Brain pericyte (primary cell): ENCODE data around the gene ST3GAL3.

Experiments
- DNase-seq: peaks from one replicate; pipeline ENCODE4 v3.0.0-alpha.2; 2012; ENCODE audit warnings: low read depth, low spot score

The ST3GAL3 gene

GRCh38 chr1:43875331-43875730 lies 168.0 kb downstream of the ST3GAL3 start:
- DNase-seq, result no peak

- no peak for DNase-seq
Observed at GRCh38 chr1:43877101-43877500, 169.8 kb downstream of the ST3GAL3 start.

GRCh38 chr1:43878440-43878839 lies 171.1 kb downstream of the ST3GAL3 start:
- DNase-seq, result no peak

- no peak for DNase-seq
Observed at GRCh38 chr1:43878854-43879253, 171.5 kb downstream of the ST3GAL3 start.

- no peak for DNase-seq
Observed at GRCh38 chr1:43879414-43879813, 172.1 kb downstream of the ST3GAL3 start.

GRCh38 chr1:43879996-43880395 lies 172.7 kb downstream of the ST3GAL3 start:
- DNase-seq, result no peak

GRCh38 chr1:43880604-43881003 lies 173.3 kb downstream of the ST3GAL3 start:
- DNase-seq, result no peak

GRCh38 chr1:43881415-43881814 lies 174.1 kb downstream of the ST3GAL3 start:
- no peak for DNase-seq

- no peak for DNase-seq
Observed at GRCh38 chr1:43882763-43883162, 175.4 kb downstream of the ST3GAL3 start.

GRCh38 chr1:43883321-43883720 lies 176.0 kb downstream of the ST3GAL3 start:
- no peak for DNase-seq

GRCh38 chr1:43885279-43885801 lies 178.0 kb downstream of the ST3GAL3 start:
- no peak for DNase-seq

- DNase-seq, result no peak
Observed at GRCh38 chr1:43887748-43888147, 180.4 kb downstream of the ST3GAL3 start.

- DNase-seq, result no peak
Observed at GRCh38 chr1:43890815-43891214, 183.5 kb downstream of the ST3GAL3 start.

GRCh38 chr1:43893006-43893405 lies 185.7 kb downstream of the ST3GAL3 start:
- DNase-seq, result no peak

GRCh38 chr1:43898981-43899380 lies 191.6 kb downstream of the ST3GAL3 start:
- no peak for DNase-seq

GRCh38 chr1:43900386-43900785 lies 193.1 kb downstream of the ST3GAL3 start:
- DNase-seq, result no peak

- no peak for DNase-seq
Observed at GRCh38 chr1:43901196-43901961, 194.0 kb downstream of the ST3GAL3 start.

GRCh38 chr1:43902058-43902831 lies 194.9 kb downstream of the ST3GAL3 start:
- no peak for DNase-seq

GRCh38 chr1:43904660-43905551 lies 197.6 kb downstream of the ST3GAL3 start:
- no peak for DNase-seq

- DNase-seq, result no peak
Observed at GRCh38 chr1:43908226-43908625, 200.9 kb downstream of the ST3GAL3 start.

- no peak for DNase-seq
Observed at GRCh38 chr1:43908858-43909257, 201.5 kb downstream of the ST3GAL3 start.

- no peak for DNase-seq
Observed at GRCh38 chr1:43910343-43910742, 203.0 kb downstream of the ST3GAL3 start.
